CD1c-positive myeloid dendritic cell (primary cell): ENCODE data around the gene BORA.
"Not testable (repeated sequence)": the region's sequence is repeated elsewhere in the genome, so short reads cannot be mapped to it uniquely, and the experiment has no call there.

Experiments
- DNase-seq: peaks from one replicate; pipeline ENCODE4 v3.0.0-alpha.2; 2016; ENCODE audit errors: extremely low spot score

BORA gene

GRCh38 chr13:72763411-72763810 lies 35.7 kb downstream of the BORA start:
- no peak for DNase-seq

- DNase-seq = no peak
These were observed 46.3 kb downstream of the BORA start for GRCh38 chr13:72774019-72774418.

- peak; percentile 99 for DNase-seq
These were observed 54.0 kb downstream of the BORA start, which contains the start of the genes DIS3 and PIBF1 for GRCh38 chr13:72781451-72782439. Gene DIS3, minus strand, starts transcription at chr13:72781900. Its CDS starts 68 bp downstream, at chr13:72781832. Gene PIBF1, plus strand, starts transcription at chr13:72782133. Its CDS starts 1,337 bp downstream, at chr13:72783470.

- peak; percentile 2 for DNase-seq
These were observed 55.0 kb downstream of the BORA start for GRCh38 chr13:72782717-72783116.

GRCh38 chr13:72784679-72785078 lies 57.0 kb downstream of the BORA start:
- not testable (repeated sequence) for DNase-seq

GRCh38 chr13:72788831-72789230 lies 61.1 kb downstream of the BORA start:
- no peak for DNase-seq

- DNase-seq = no peak
These were observed 64.9 kb downstream of the BORA start for GRCh38 chr13:72792640-72793039.

GRCh38 chr13:72798817-72799216 lies 71.1 kb downstream of the BORA start:
- no peak for DNase-seq

GRCh38 chr13:72804301-72804700 lies 76.6 kb downstream of the BORA start:
- no peak for DNase-seq
